ENCODE data around the gene KIAA1671.

DNA sequence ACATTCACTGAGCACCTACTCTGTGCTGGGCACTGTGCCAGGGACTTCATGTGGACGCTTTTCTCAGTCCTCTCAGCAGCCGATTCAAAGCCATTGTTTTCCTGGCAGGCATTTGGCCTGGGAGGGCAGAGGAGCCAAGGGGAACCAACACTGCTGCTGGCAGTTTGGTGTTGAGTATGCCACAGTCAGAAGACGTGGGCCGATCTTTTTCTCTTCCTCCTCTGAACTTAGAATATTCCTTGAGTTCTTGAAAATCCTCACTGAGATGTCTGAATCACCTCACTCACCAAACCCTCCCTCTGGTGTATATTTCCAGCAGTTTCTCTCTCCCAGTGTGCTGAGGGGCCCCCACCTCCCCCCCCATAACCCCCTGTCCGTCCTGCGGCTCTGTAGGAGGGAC is 132.6 kb downstream of the KIAA1671 start:
- no peak for TF ChIP-seq POLR2A (IDR thresholded peaks at IDR 0.05)
- TF ChIP-seq, protein P1, sequence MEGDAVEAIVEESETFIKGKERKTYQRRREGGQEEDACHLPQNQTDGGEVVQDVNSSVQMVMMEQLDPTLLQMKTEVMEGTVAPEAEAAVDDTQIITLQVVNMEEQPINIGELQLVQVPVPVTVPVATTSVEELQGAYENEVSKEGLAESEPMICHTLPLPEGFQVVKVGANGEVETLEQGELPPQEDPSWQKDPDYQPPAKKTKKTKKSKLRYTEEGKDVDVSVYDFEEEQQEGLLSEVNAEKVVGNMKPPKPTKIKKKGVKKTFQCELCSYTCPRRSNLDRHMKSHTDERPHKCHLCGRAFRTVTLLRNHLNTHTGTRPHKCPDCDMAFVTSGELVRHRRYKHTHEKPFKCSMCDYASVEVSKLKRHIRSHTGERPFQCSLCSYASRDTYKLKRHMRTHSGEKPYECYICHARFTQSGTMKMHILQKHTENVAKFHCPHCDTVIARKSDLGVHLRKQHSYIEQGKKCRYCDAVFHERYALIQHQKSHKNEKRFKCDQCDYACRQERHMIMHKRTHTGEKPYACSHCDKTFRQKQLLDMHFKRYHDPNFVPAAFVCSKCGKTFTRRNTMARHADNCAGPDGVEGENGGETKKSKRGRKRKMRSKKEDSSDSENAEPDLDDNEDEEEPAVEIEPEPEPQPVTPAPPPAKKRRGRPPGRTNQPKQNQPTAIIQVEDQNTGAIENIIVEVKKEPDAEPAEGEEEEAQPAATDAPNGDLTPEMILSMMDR (IDR thresholded peaks at IDR 0.05) = no peak

Measured in breast epithelium (tissue), 3 donors.